HepG2 (cell line): ENCODE results near the gene C1orf35.

Source experiments
- POLR2AphosphoS5 ChIP-seq: IDR thresholded peaks from 2 replicates; pipeline ENCODE4 v1.6.1; 2012; ENCODE audit warnings: low read depth, low read length
- ZNF432 ChIP-seq: sonication (generic); formaldehyde crosslinking; IDR thresholded peaks from 2 replicates; pipeline ENCODE4 v1.5.0; 2020; ENCODE audit warnings: missing genetic modification reagents, mild to moderate bottlenecking, borderline replicate concordance
- ZNF766 ChIP-seq: sonication (generic); formaldehyde crosslinking; IDR thresholded peaks from 2 replicates; pipeline ENCODE4 v1.5.0; 2020; ENCODE audit warnings: missing genetic modification reagents, borderline replicate concordance
- TF ChIP-seq, protein P1 (sequence below): sonication (generic); formaldehyde crosslinking; conservative IDR thresholded peaks from 2 replicates; pipeline ENCODE4 v1.4.0; 2020; ENCODE audit warnings: missing genetic modification reagents

GRCh38 chr1:228068359-228068758 lies 34.8 kb downstream of the C1orf35 start:
- TF ChIP-seq ZNF766 (CRISPR knock-in tag) (no peak), POLR2AphosphoS5 (no peak), ZNF432 (CRISPR knock-in tag) (no peak)
- TF ChIP-seq, protein P1, sequence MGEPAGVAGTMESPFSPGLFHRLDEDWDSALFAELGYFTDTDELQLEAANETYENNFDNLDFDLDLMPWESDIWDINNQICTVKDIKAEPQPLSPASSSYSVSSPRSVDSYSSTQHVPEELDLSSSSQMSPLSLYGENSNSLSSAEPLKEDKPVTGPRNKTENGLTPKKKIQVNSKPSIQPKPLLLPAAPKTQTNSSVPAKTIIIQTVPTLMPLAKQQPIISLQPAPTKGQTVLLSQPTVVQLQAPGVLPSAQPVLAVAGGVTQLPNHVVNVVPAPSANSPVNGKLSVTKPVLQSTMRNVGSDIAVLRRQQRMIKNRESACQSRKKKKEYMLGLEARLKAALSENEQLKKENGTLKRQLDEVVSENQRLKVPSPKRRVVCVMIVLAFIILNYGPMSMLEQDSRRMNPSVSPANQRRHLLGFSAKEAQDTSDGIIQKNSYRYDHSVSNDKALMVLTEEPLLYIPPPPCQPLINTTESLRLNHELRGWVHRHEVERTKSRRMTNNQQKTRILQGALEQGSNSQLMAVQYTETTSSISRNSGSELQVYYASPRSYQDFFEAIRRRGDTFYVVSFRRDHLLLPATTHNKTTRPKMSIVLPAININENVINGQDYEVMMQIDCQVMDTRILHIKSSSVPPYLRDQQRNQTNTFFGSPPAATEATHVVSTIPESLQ (CRISPR knock-in tag) = no peak
